ENCODE data around the gene SNRNP25.

The SNRNP25 gene

GRCh38 chr16:102060-102855 is 48.6 kb downstream of the SNRNP25 start:
- TF ChIP-seq, protein P1, sequence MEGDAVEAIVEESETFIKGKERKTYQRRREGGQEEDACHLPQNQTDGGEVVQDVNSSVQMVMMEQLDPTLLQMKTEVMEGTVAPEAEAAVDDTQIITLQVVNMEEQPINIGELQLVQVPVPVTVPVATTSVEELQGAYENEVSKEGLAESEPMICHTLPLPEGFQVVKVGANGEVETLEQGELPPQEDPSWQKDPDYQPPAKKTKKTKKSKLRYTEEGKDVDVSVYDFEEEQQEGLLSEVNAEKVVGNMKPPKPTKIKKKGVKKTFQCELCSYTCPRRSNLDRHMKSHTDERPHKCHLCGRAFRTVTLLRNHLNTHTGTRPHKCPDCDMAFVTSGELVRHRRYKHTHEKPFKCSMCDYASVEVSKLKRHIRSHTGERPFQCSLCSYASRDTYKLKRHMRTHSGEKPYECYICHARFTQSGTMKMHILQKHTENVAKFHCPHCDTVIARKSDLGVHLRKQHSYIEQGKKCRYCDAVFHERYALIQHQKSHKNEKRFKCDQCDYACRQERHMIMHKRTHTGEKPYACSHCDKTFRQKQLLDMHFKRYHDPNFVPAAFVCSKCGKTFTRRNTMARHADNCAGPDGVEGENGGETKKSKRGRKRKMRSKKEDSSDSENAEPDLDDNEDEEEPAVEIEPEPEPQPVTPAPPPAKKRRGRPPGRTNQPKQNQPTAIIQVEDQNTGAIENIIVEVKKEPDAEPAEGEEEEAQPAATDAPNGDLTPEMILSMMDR (IDR thresholded peaks at IDR 0.05; ENCODE audit: borderline replicate concordance, insufficient read depth, low read depth, low read length): no peak
- no peak overlapping the region for H3K4me3 ChIP-seq (ENCODE audit: low read depth, low read length)

GRCh38 chr16:104355-104754 is 50.7 kb downstream of the SNRNP25 start:
- H3K4me3 ChIP-seq (ENCODE audit: low read depth, low read length): no peak overlapping the region
- TF ChIP-seq, protein P1 (IDR thresholded peaks at IDR 0.05; ENCODE audit: borderline replicate concordance, insufficient read depth, low read depth, low read length): no peak

DNA sequence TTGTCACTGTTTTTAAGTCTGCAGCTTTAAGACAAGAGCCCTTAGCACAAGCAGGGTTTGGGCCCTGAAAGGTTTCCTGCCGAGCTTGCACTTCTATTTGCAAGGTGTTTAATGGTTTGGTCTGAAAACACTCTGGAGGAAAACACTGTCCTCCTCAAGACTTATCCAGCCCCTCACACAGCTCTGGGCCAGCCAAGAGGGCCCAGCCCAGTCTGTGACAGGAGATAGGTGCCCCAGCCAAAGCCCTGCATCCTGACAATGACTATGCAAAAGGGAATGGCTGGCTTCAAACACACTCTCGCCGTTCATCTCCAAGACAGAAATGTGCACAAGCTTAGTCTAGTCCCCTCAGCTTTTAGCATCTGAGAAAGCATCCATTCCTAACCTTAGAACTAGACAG is 51.3 kb downstream of the SNRNP25 start:
- H3K4me3 ChIP-seq (ENCODE audit: low read depth, low read length): no peak overlapping the region
- TF ChIP-seq, protein P1 (IDR thresholded peaks at IDR 0.05; ENCODE audit: borderline replicate concordance, insufficient read depth, low read depth, low read length): no peak

DNA sequence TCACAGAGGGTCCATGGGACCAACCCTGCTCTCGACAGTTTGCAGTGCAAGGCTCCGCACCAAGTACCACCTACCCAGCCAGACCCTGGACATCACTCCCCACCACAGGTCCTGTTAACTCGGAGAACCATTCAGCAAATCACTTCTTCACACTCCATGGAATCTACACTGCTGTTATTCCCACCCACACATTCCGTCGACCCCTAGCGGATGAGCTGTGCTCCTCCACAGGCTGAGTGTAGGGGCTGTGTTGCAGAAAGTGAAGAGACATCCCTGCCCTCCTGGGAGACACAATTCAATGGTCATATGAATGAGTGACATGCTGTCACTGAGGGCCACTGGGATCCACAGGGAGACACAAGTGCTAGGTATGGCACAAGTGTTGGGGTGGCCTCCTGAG is 51.9 kb downstream of the SNRNP25 start:
- TF ChIP-seq, protein P1 (IDR thresholded peaks at IDR 0.05; ENCODE audit: borderline replicate concordance, insufficient read depth, low read depth, low read length): no peak
- no peak overlapping the region for H3K4me3 ChIP-seq (ENCODE audit: low read depth, low read length)

- TF ChIP-seq, protein P1 (IDR thresholded peaks at IDR 0.05; ENCODE audit: borderline replicate concordance, insufficient read depth, low read depth, low read length): peak; percentile 74
- no peak overlapping the region for H3K4me3 ChIP-seq (ENCODE audit: low read depth, low read length)
Measured at GRCh38 chr16:106623-107324, 53.1 kb downstream of the SNRNP25 start.
